NCI-H748 (cell line): ENCODE results near the gene CWC27.
"Not testable (repeated sequence)": the region's sequence is repeated elsewhere in the genome, so short reads cannot be mapped to it uniquely, and the experiment has no call there.

Source experiments
- DNase-seq: peaks from one replicate; lab custom pipeline; 2025; ENCODE audit not compliant: unreplicated experiment; lab: John Stamatoyannopoulos, UW

The CWC27 gene

GRCh38 chr5:64914396-64914795 lies 145.7 kb downstream of the CWC27 start:
- no peak for DNase-seq

GRCh38 chr5:64918083-64918482 lies 149.4 kb downstream of the CWC27 start:
- no peak for DNase-seq

- DNase-seq, result no peak
These were observed 152.7 kb downstream of the CWC27 start for GRCh38 chr5:64921386-64921785.

- no peak for DNase-seq
These were observed 154.5 kb downstream of the CWC27 start for GRCh38 chr5:64923151-64923685.

GRCh38 chr5:64925123-64925522 lies 156.4 kb downstream of the CWC27 start:
- no peak for DNase-seq

GRCh38 chr5:64929833-64930232 lies 161.1 kb downstream of the CWC27 start:
- DNase-seq, result no peak

GRCh38 chr5:64930672-64931318 lies 162.1 kb downstream of the CWC27 start:
- DNase-seq, result no peak

GRCh38 chr5:64939422-64939771 lies 170.7 kb downstream of the CWC27 start:
- not testable (repeated sequence) for DNase-seq

GRCh38 chr5:64939772-64940510 lies 171.2 kb downstream of the CWC27 start:
- peak; percentile 34 for DNase-seq

- no peak for DNase-seq
These were observed 173.7 kb downstream of the CWC27 start for GRCh38 chr5:64942460-64942859.

- DNase-seq, result no peak
These were observed 176.1 kb downstream of the CWC27 start for GRCh38 chr5:64944868-64945267.

GRCh38 chr5:64947031-64947430 lies 178.3 kb downstream of the CWC27 start:
- DNase-seq, result peak; percentile 85

GRCh38 chr5:64947801-64948200 lies 179.1 kb downstream of the CWC27 start:
- no peak for DNase-seq

GRCh38 chr5:64949331-64949730 lies 180.6 kb downstream of the CWC27 start:
- DNase-seq, result no peak

GRCh38 chr5:64952951-64953673 lies 184.4 kb downstream of the CWC27 start:
- DNase-seq, result no peak

- DNase-seq, result no peak
These were observed 185.8 kb downstream of the CWC27 start for GRCh38 chr5:64954518-64954917.

GRCh38 chr5:64958757-64959391 lies 190.1 kb downstream of the CWC27 start:
- DNase-seq, result peak; percentile 4

- no peak for DNase-seq
These were observed 194.5 kb downstream of the CWC27 start for GRCh38 chr5:64963278-64963677.

- DNase-seq, result no peak
These were observed 199.9 kb downstream of the CWC27 start for GRCh38 chr5:64968591-64969110.

- no peak for DNase-seq
These were observed 200.8 kb downstream of the CWC27 start for GRCh38 chr5:64969578-64969977.

GRCh38 chr5:64971513-64971912 lies 202.8 kb downstream of the CWC27 start:
- no peak for DNase-seq
